NT2/D1 (cell line): ENCODE results near the gene LRP6.

ENCODE experiments used
- SUZ12 ChIP-seq: IDR thresholded peaks from 2 replicates; pipeline ENCODE4 v1.6.1; 2011; ENCODE audit not compliant: insufficient read length, insufficient read depth; ENCODE audit errors: extremely low read depth
- YY1 ChIP-seq: IDR thresholded peaks from 2 replicates; pipeline ENCODE4 v1.6.1; 2011; ENCODE audit not compliant: insufficient read length, insufficient read depth
- ZNF274 ChIP-seq: IDR thresholded peaks from 2 replicates; pipeline ENCODE4 v1.6.1; 2011; ENCODE audit warnings: mild to moderate bottlenecking, low read depth, low read length

- TF ChIP-seq ZNF274: no peak
- TF ChIP-seq YY1: no peak
- no peak for TF ChIP-seq SUZ12
Observed at GRCh38 chr12:12069821-12070548, 196.9 kb downstream of the LRP6 start.
